Glomerular visceral epithelial cell (primary cell): ENCODE results near the gene TMEM92.
A peak's percentile ranks its signal among the peaks of the same experiment; 100 is the strongest.
"Not testable (repeated sequence)": the region's sequence is repeated elsewhere in the genome, so short reads cannot be mapped to it uniquely, and the experiment has no call there.

Source experiments
- DNase-seq: peaks from one replicate; pipeline ENCODE4 v3.0.0-alpha.2; 2016; ENCODE audit errors: extremely low spot score

TMEM92 gene

DNA sequence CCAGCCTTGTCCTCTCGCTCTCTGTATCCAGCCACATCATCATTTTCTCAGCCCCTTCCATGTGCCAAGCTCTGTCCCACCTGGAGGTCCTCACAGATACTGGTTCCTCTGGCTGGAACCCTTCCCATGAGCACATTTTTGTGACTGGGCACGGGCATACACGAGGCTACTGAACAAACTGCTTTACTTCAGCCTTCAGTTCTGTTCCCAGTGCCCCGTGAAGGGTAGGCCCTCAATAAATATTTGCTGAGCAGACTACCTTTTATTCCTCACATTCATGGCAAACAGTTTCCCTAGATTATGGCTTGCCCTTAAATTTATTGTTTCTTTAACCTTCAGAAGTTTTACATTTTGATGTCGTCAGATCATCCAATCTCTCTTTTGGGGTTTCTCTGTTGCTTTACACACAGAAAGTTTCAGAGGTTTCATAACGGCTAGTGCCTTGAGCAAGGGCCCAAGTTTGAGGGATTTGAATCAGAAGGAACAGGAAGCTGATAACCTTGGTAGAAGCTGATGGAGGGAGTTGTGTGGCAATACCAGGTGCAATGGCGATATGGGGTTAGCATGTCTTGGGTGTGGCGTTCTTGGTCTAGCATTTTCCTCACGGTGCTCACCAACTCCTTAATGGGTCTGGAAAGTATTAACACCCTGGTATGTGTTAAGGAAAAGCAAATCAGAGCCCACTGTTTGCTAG lies 27.8 kb downstream of the TMEM92 start:
- no peak for DNase-seq

DNA sequence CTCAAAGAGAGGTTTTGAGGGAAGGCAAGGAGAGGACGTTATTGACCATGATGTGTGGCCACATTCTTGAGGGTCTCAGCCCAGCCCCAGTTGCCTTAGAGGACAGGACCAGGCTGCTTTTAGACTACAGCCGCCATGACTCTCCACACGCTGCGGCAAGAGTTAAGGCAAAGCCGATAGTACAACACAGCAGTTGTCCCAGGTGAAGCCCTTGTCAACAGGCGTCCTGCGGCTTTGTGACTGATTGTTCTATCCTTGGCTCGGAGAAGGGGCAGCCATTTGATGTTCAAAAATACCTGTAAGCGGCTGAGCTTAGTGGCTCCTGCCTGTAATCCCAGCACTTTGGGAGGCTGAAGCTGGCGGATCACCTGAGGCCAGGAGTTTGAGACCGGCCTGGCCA lies 28.8 kb downstream of the TMEM92 start:
- no peak for DNase-seq

DNA sequence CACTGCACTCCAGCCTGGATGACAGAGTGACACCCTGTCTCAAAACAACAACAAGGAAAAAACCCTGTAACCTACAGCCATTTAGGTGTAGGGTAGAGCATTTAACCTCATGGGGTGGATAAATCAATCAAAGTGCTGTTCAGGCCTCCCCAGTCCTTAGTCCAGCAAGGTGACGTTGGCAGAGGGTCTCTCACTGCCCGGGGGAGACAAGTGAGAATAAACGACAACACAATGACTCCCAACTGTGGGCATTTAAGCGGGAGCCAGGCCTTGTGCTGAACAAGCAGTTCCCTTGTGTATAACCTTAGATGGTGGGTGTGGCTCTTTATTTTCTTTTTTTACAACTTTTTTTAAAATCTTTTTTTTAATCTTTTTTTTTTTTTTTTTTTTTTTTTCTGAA lies 29.3 kb downstream of the TMEM92 start:
- DNase-seq: no peak

DNA sequence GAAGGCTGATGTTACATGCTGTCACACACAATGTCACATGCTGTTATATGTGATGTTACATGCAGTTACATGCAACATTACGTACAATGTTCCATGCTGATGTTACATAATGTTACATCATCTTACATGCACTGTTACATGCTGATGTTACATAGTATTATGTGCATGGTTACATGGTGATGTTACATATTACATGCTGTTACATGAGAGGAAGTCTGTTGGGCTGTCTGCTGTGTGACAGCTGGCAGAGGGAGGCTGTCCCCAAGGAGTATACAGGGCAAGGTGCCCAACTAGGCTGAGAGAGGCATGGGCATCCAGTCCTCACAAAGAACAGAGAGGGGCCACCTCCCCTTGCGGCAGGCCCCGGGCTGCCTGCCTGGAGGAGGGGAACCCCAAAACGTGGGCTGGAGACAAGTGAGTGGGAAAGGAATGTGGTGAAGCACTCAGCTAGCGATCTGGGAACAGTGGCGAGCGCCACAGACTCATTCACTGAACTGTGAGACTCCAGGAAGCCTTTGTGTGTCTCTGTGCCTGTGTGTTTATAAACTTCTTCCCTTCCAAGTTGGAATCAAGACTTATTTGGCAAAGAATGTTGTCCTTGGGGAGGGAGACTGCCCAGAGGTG lies 30.6 kb downstream of the TMEM92 start:
- no peak for DNase-seq

DNA sequence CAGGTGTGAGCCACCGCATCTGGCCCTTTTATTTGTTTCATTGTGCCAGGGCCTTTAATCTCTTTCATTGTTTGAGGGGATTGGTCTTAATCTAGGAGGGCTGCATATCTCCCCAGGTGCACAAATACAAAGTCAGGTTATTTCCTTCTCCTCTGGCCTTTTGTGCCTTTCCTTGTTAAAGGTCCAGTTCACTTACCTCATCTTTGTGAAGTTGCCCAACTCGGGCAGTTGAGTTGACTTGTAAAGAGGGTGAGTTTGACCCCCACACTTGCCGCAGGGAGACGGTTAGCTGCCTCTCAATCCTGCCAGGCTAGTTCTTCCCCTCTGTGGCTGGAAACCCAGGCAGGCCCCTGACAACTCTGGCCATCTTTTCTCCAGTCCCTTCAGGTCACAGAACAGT lies 33.4 kb downstream of the TMEM92 start:
- DNase-seq: no peak

DNA sequence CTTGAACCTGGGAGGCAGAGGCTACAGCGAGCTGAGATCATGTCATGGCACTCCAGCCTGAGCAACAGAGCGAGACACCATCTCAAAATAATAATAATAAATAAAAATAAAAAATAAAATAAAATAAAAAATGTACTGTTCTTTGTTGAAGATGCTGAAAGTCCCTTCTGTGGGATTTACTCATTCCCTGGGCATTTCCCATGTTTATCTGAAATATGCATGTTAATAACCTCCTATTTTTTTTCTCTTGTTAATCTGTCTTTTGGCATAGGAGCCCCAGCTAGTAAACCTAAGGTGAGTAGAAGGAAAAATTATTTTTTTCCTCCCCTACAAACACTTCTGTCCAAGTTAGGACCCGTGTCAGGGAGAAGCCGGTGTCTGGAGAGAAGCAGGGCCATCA lies 34.4 kb downstream of the TMEM92 start:
- no peak for DNase-seq

DNA sequence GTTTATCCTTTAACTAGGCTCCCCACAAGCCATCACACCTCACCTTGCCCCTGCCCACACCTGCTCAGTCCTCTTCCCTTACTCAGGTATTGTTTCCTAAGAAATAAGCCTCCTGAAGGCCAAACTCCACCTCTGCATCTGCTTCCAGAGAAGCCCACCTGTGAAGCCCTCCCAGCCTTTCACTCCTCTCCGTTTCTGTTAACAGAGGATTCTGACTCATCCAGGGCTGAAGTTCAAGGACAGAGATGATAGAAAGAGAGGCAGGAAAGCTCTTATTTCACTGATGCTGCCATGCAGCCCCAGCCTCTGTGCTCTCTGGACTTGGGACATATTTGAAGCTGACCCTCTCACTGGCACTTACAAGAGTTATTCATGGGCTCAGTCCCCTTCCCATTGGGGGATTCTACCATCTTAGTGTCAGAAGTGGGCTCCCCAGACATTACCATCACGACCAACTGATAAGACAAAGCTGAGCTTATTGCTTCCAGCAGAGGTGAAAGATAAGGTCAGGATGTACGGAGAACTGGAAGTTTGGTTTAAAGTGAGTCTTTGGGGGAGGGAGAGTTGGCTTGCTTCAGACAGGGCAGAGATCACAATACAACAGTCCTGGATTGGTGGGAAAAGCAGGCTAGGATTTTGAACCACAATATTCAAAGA lies 36.3 kb downstream of the TMEM92 start:
- DNase-seq: no peak

DNA sequence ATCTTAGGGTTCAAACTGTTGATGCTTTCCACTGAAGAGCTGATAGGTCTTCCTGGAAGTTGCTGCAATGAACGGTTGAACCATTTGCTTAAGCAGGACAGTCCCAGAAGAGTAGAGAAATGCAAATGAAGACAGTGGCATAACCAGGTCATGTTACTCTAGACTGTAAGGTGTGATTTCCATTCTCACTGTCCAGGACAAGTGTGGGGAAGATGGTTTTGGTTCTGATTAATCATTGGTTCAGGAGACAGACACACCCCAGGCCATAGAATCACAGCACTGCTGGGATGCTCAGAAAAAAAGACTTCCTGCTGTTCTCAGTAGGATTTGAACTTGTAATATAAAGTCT lies 36.8 kb downstream of the TMEM92 start:
- no peak for DNase-seq

DNA sequence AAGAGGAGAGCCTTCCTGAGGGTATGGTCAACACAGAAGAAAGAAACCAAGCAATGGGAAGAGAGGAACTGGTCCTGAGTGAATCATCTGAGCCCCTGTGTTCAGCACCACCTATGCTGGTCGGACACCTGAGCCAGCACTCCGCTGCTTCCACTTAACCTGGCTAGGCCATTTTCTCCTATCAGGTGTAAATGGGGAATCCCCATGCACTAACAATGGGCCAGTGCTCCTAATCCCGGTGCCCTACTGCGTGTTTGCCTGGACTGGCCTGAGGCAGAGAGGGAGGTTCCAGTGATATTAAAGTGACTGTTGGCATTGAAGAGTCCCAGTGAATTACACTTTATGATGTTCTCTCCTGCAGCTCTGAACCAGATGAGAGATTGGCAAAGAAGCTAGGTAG lies 37.2 kb downstream of the TMEM92 start:
- no peak for DNase-seq

DNA sequence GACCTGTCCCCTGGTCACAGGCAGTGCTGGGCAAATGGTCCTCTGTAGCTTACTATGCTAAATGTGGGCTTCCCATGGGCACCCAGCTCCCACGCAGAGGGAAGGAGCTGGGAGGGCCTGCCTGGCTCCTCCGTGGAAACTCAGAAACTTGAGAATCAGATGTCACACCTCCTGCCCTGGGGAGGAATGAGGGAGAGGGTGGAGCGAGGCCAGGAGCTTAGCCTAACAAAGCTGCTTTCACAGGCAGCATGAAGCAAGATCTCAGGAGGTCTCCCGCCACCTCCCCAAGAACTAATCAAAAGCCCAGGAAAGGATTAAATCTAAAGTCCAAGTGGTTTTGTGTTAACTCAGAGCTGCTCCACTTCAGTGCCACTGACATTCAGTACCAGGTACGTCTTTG lies 38.0 kb downstream of the TMEM92 start:
- no peak for DNase-seq

DNA sequence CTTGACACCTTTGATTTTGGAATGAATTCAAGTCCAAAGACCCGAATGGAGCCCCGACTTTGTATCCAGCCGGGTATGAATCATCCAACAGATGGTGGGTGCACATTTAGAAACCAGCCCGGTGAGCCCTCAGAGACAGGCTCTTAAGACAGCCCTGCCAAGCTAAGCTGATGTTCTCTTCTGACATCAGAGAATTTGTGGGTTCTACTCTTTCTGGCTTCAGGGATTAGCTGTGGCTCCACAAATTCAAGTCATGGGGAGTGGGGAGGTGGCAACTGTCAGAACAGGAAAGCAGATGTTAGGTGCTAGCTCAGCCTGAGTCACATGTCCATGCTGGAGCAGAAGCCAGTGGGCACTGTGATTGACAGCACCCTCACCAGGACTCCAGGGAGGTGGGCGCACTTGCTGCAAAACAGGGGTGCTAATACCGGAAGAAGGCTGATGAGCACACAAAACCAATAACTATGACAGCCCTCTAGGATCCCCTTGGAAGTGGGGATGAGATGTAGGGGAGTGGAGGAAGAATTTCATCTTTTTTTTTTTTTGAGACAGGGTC lies 40.3 kb downstream of the TMEM92 start:
- no peak for DNase-seq

DNA sequence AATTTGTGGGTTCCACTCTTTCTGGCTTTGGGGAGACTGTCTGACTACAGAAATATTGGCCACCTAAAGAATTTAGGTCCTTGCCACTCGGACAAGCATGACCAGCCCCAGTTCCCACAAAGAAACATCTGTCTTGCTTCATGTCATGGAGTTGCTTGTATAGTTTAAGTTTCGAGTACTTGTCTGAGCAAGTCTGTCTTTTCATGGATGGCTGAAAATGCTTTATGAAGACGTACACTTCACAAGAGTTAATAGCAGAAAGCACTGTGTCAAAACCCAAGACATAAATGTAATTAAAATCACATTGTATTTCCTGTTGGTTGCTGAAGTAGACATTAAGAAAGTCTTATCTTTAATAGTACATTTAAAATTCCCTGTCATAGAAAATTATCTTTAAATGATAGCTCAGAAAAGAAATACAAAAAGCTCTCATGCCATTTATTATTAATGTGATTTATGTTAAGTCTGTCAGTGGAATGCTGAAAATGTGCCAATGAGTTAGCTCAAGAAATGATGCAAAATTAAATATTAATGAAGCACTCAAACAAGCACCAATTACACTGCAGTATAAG lies 41.8 kb downstream of the TMEM92 start:
- peak; percentile 8 for DNase-seq

DNA sequence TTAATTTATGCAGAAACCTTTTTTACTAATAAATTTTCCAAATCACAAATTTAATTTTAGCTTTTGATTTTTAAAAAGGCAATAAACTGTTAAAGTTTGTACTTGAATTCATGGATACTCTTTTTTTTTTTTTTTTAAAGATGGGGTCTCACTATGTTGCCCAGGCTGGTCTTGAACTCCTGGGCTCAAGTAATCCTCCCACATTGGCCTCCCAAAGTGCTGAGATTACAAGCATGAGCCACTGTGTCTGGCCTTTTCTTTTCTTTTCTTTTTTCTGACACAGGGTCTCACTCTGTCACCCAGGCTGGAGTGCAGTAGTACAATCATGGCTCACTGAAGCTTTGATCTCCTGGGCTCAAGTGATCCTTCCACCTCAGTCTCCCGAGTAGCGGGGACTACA lies 42.4 kb downstream of the TMEM92 start:
- DNase-seq: not testable (repeated sequence)

DNA sequence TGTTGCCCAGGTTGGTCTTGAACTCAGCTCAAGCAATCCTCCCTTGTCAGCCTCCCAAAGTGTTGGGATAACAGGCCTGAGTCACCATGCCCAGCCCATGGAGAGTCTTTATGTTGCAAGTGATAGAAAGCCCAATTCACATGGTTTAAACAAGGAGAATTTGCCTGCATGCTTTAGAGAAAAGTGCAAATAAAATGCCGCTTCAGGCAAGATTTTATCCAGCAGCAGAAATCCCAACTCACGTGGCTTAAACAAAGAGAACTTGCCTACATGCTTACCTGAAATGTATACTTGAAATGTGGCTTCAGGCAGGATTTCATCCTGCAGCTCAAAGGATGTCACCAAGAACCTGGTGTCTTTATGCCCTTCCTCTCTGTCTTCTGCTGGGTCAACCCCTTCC lies 42.9 kb downstream of the TMEM92 start:
- DNase-seq: no peak

DNA sequence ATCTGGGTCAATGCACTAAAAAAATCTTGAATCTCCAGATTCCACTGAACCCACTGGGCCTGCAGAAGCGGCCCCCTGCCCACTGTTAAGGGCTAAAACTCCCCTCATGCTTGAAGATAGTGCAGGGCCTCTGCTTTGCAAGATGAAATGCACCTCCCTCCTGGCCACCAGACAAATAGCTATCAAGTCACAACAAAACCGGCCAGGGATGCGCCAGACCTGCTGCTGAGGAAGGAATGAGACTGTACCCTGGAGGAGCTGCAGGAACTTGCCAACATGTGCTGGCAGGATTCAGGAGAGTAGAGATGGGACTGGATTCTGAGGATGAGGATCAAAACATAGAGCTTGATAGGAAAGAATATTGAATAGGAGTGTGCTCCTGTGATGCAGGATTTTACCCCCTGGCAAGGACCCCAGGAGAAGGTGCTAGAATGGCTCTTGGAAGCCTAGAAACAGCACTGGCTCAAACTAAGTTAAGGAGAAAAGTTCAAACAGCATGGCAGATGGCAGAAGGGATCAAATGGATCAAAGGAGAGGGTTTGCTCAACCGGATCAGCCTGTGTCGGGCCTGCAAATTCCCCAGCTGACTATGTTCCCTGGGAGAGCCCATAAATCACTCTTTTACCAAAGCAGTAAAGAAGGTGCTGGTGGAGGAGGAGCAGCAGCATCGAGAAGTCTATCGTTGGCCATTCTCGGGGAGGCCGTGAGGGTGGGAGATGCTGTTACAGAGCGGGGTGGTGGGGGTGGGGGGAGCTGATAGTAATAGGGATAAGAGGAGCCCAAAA lies 44.4 kb downstream of the TMEM92 start:
- DNase-seq: peak; percentile 12

DNA sequence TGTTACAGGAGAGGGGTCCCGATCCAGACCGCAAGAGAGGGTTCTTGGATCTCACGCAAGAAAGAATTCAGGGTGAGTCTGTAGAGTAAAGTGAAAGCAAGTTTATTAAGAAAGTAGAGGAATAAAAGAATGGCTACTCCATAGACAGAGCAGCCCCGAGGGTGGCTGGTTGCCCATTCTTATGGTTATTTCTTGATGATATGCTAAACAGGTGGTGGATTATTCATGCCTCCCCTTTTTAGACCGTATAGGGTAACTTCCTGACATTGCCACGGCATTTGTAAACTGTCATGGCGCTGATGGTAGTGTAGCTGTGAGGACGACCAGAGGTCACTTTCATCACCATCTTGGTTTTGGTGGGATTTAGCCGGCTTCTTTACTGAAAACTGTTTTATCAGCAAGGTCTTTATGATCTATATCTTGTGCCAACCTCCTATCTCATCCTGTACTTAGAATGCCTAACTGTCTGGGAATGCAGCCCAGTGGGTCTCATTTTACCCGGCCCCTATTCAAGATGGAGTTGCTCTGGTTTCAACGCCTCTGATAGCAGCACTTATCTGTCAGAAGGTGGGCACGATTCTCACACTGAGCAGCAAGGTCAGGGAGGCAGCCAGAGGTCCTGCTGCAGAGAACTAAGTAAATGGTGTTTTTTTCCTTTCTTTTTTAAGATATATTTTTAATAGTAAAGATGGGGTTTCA lies 45.2 kb downstream of the TMEM92 start:
- no peak for DNase-seq

DNA sequence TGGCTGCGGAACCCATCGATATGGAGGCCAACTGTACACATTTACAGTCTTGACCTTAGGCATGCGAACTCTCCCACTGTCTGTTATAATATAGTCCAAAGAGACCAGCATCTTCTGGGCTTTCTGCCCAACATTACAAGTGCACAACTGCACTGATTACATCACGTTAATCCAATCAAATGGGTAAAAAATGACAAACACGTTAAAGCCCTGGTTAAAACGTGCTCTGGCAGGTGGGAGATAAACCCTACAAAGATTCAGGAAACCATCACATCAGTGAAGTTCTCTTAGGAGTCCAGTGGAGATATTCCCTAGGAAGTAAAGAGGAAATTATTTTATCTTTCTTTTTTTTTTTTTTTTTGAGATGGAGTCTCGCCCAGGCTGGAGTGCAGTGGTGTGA lies 48.0 kb downstream of the TMEM92 start:
- no peak for DNase-seq

DNA sequence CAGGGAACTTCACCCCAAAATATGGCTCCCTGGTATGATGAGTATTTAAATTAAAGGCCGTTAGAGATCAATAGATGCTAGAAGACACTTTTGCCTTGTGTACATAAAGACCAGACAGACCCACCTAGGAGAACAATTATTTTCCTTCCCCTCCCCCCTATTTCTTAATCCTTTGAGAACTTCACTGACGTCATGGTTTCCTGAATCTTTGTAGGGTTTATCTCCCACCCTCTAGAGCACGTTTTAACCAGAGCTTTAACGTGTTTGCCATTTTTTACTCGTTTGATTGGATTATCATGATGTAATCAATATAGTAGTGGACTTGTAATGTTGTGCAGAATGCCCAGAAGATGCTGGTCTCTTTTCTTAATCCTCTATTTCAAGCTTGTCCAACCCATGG lies 48.8 kb downstream of the TMEM92 start:
- no peak for DNase-seq

DNA sequence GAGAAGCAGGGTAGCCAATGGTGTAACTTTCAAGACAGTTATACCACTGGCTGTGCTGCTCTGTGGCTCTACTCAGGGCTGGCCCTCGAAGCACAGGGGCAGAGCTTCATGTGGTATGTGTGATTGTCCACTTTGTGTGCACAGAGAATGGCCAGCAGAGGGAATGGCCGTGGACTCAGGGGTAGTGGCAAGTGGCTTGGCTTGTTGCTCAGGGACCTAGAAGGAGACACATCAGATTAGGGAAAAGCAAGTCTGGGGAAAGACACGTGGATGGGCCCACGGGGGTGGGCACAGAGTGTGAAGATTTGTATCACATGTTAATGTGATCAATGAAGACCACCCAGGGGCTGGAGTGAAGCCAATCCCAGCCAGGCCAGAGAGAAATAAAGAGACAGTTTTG lies 51.6 kb downstream of the TMEM92 start:
- DNase-seq: no peak

DNA sequence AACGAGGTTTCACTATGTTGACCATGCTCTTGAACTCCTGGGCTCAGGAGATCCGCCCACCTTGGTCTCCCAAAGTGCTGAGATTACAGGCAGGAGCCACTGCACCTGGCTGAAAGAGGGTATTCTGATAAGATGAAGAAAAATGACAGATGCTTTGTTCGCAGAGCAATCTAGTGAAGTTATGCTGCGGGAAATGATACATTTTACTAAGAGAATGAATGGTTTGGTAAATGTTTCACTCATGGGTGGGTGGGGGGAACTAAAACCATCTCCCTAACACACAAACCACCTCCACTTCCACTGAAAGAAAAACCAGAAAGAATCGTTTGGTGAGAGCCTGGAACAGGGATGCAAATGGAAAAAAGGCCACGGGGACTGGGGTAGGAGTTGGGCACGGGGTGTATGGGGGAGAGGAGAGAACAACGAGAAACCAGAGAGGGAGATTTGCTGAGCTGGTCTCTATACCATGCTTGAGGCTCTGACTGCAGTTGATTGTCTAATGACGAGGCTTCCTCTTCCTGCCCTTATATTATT lies 52.6 kb downstream of the TMEM92 start:
- no peak for DNase-seq
